Stimulated activated CD8-positive, alpha-beta memory T cell treated with anti-CD3 and anti-CD28 coated beads, Interleukin-2, amount 100 ng/mL, for 48 hours (primary cell): ENCODE measurements around the gene ICAM1.
A peak's percentile ranks its signal among the peaks of the same experiment; 100 is the strongest.
"Not testable (repeated sequence)": the region's sequence is repeated elsewhere in the genome, so short reads cannot be mapped to it uniquely, and the experiment has no call there.

Experiments used
- DNase-seq, 2 donors: peaks; one replicate each; pipeline ENCODE4 v3.0.0-alpha.2; 2020; ENCODE audit warnings: low read depth in 2 of 2

ICAM1 gene

DNA sequence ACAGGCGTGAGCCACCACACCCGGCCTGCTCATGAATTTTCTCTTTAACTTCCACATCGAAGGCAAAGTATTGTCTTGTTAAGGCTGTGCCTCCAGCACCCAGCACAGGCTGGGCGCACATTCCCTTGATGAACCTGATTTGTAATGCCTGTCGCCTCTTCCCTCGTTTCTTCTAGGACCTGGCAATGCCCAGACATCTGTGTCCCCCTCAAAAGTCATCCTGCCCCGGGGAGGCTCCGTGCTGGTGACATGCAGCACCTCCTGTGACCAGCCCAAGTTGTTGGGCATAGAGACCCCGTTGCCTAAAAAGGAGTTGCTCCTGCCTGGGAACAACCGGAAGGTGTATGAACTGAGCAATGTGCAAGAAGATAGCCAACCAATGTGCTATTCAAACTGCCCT lies 3.7 kb downstream of the ICAM1 start:
- DNase-seq, result no peak

DNA sequence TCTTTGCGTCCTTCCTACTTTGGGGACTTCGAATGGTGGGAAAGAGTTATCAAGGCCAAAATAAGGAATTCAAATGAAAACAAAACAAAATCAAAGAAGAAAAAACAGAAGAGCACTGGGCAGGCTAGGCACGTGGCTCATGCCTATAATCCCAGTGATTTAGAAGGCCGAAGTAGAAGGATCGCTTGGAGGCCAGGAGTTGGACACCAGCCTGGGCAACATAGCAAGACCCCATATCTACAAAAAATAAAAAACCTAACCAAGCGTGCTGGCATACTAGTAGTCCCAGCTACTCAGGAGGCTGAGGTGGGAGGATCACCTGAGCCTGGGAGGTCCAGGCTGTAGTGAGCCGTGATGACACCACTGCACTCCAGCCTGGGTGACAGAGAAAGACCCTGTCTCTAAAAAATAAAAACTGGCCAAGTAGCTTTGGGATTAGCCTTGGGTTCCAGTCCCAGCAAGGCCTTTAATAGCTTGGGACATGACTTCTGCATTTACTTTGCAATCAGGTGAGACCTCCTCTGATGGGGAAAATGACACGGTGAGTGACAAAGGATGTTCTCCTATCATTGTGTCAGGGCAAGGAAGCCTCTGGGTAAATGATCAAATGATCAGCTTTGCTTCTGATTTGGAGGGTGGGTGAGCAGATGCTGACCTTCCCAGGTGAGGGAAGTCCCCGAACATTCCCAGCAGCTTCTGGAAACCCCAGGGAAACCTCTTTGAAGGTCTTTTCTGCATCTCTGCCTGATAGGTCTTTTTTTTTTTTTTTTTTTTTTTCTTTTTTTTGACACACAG lies 7.1 kb downstream of the ICAM1 start:
- DNase-seq, result no peak

DNA sequence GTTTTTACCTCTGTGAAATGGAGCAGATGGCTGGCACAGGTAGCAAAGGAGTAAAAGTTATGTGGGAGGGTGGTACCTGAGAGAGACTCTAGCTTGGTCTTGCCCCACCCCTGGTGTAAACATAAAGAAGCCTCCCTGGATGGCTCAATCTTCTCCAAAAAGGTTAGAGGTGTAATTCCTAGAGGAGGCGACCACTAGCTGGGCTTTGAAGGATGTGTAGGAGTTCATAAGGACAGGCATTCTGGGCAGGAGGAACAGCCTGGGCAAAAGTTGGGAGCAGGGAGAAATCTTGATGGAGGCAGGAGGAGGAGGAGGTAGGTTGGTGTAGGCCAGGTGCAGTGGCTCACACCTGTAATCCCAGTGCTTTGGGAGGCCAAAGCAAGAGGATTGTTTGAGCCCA lies 8.0 kb downstream of the ICAM1 start:
- DNase-seq, result no peak

DNA sequence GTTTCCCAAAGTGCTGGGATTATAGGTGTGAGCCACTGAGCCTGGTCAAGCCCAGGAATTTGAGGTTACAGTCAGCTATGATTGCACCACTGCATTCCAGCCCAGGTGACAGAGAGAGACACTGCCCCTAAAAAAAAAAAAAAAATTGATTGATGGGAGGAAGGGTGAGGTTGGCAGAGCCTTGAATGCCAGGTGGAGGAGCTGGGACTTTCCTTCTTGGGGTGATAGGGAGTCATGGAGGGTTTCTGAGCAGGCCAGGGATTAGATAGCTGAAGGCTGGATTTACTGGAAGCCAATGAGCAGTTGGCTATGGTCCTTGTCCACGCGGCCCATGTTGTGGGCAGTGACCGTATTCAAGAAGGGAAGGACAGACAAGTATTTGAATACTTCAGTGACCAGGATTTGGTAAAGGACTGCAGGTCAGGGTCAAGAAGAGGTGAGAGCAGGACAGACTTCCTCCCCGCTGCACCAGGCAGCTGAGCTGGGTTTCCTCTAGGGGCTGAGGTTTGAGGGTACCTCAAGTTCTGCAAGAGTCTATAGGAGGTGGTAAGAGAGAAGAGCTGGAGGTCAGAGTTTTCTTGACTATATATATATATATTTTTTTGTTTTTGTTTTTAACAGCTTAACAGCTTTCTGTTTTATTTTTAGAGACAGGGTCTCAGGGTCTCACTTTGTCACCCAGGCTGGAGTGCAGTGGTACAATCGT lies 9.0 kb downstream of the ICAM1 start:
- no peak for DNase-seq

DNA sequence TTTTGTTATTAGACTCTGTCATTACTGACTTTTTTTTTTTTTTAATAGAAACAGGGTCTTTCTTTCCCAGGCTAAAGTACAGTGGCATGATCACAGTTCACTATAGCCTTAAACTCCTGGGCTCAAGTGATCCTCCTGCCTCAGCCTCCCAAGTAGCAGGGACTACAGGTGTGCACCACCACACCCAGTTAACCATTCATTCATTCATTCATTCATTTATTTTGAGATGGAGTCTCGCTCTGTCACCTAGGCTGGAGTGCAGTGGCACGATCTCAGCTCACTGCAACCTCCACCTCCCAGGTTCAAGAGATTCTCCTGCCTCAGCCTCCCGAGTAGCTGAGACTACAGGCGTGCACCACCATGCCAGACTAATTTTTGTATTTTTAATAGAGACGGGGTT lies 11.1 kb downstream of the ICAM1 start:
- DNase-seq, result not testable (repeated sequence)

DNA sequence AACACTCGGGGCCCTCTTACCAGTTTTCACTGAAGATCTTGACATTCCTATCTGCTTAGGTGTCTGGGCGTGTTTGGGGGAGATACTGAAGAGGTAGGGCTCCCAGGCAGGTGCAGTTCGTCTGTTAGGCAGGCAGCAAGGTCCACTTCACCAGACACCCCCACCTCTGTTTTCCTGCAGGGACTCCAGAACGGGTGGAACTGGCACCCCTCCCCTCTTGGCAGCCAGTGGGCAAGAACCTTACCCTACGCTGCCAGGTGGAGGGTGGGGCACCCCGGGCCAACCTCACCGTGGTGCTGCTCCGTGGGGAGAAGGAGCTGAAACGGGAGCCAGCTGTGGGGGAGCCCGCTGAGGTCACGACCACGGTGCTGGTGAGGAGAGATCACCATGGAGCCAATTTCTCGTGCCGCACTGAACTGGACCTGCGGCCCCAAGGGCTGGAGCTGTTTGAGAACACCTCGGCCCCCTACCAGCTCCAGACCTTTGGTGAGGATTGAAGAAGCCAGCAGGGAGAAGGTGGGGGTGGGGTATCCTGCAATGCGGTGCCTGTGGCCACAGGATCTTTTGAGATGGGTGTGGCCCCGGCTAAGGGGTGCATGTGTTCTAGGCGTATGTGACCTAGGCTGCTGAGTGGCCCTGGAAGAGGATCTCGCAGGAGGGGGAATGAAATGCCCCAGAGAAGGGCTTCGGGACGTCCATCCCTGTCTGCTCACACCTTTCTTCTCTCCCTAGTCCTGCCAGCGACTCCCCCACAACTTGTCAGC lies 12.6 kb downstream of the ICAM1 start:
- no peak for DNase-seq

DNA sequence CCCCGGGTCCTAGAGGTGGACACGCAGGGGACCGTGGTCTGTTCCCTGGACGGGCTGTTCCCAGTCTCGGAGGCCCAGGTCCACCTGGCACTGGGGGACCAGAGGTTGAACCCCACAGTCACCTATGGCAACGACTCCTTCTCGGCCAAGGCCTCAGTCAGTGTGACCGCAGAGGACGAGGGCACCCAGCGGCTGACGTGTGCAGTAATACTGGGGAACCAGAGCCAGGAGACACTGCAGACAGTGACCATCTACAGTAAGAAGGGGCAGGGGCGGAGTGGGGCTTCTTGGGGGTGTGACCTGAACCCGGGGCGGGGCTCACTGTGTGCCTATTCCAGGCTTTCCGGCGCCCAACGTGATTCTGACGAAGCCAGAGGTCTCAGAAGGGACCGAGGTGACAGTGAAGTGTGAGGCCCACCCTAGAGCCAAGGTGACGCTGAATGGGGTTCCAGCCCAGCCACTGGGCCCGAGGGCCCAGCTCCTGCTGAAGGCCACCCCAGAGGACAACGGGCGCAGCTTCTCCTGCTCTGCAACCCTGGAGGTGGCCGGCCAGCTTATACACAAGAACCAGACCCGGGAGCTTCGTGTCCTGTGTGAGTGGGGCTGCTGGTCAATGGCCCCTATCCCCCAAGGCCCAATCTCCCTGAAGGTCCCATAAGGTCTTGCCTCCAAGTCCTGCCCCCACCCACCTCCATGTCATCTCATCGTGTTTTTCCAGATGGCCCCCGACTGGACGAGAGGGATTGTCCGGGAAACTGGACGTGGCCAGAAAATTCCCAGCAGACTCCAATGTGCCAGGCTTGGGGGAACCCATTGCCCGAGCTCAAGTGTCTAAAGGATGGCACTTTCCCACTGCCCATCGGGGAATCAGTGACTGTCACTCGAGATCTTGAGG lies 13.4 kb downstream of the ICAM1 start:
- no peak for DNase-seq

DNA sequence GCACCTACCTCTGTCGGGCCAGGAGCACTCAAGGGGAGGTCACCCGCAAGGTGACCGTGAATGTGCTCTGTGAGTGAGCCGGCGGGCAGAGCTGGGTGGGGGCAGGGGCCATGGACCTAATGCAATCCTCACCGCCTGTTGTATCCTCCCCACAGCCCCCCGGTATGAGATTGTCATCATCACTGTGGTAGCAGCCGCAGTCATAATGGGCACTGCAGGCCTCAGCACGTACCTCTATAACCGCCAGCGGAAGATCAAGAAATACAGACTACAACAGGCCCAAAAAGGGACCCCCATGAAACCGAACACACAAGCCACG lies 14.0 kb downstream of the ICAM1 start:
- no peak for DNase-seq

DNA sequence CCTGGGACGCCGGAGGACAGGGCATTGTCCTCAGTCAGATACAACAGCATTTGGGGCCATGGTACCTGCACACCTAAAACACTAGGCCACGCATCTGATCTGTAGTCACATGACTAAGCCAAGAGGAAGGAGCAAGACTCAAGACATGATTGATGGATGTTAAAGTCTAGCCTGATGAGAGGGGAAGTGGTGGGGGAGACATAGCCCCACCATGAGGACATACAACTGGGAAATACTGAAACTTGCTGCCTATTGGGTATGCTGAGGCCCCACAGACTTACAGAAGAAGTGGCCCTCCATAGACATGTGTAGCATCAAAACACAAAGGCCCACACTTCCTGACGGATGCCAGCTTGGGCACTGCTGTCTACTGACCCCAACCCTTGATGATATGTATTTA lies 14.5 kb downstream of the ICAM1 start:
- no peak for DNase-seq

DNA sequence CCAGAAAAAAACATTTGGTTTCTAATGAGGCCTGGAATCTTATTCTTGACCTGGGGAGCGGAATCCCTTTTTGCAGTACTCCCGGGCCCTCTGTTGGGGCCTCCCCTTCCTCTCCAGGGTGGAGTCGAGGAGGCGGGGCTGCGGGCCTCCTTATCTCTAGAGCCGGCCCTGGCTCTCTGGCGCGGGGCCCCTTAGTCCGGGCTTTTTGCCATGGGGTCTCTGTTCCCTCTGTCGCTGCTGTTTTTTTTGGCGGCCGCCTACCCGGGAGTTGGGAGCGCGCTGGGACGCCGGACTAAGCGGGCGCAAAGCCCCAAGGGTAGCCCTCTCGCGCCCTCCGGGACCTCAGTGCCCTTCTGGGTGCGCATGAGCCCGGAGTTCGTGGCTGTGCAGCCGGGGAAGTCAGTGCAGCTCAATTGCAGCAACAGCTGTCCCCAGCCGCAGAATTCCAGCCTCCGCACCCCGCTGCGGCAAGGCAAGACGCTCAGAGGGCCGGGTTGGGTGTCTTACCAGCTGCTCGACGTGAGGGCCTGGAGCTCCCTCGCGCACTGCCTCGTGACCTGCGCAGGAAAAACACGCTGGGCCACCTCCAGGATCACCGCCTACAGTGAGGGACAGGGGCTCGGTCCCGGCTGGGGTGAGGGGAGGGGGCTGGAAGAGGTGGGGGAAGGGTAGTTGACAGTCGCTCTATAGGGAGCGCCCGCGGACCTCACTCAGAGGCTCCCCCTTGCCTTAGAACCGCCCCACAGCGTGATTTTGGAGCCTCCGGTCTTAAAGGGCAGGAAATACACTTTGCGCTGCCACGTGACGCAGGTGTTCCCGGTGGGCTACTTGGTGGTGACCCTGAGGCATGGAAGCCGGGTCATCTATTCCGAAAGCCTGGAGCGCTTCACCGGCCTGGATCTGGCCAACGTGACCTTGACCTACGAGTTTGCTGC lies 16.1 kb downstream of the ICAM1 start, which contains the start of gene ICAM4:
TSS of gene ICAM4 (plus strand) at position 153 of the 935 bp plus-strand sequence. CDS start at position 211, 58 bp downstream.
- no peak for DNase-seq

DNA sequence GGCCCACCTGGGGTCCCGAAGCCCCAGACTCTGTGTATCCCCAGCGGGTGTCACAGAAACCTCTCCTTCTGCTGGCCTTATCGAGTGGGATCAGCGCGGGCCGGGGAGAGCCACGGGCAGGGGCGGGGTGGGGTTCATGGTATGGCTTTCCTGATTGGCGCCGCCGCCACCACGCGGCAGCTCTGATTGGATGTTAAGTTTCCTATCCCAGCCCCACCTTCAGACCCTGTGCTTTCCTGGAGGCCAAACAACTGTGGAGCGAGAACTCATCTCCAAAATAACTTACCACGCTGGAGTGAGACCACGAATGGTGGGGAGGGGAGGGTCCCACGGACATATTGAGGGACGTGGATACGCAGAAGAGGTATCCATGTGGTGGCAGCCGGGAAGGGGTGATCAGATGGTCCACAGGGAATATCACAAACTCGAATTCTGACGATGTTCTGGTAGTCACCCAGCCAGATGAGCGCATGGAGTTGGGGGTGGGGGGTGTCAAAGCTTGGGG lies 17.8 kb downstream of the ICAM1 start:
- no peak for DNase-seq

DNA sequence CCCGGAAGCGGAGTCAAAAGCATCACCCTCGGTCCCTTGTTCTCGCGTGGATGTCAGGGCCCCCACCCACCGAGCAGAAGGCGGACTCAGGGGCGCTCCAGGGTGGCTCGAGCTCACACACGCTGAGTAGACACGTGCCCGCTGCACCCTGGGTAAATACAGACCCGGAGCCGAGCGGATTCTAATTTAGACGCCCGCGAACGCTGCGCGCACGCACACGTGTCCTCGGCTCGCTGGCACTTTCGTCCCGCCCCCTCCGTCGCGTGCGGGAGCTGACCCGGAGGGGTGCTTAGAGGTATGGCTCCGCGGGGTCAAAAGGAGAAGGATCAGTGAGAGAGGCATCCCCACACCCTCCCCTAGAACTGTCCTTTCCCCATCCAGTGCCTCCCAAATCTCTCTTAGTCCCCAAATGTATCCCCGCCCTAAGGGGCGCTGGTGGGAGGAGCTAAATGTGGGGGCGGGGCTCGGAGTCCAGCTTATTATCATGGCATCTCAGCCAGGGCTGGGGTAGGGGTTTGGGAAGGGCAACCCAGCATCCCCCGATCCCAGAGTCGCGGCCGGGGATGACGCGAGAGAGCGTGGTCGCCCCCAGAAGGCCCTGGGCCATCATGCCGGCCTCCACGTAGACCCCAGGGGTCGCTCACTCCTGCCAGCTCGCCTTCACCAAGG lies 18.4 kb downstream of the ICAM1 start:
- peak; percentile 48 to 67 for DNase-seq

DNA sequence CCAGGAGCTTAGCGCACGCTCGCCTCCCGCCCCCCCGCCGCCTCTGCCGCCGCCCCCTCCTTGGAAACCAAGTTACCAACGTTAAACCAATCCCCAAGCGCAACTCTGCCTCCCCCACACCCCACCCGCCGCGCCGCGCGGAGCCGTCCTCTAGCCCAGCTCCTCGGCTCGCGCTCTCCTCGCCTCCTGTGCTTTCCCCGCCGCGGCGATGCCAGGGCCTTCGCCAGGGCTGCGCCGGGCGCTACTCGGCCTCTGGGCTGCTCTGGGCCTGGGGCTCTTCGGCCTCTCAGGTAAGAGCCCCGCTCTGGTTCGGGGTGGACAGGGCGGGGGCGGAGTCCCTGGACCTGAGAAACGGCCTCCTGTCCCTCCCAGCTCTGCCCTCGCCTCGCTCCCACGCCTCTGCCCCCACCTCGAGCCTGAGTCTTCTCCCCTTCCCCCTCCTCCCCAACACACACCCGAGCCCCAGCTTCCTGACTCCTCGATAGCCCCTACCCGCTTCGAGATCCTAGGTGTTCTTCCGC lies 19.0 kb downstream of the ICAM1 start, which contains the start of gene ICAM5:
TSS of gene ICAM5 (plus strand) at position 117 of the 521 bp plus-strand sequence. CDS start at position 209, 92 bp downstream.
- DNase-seq, result no peak

DNA sequence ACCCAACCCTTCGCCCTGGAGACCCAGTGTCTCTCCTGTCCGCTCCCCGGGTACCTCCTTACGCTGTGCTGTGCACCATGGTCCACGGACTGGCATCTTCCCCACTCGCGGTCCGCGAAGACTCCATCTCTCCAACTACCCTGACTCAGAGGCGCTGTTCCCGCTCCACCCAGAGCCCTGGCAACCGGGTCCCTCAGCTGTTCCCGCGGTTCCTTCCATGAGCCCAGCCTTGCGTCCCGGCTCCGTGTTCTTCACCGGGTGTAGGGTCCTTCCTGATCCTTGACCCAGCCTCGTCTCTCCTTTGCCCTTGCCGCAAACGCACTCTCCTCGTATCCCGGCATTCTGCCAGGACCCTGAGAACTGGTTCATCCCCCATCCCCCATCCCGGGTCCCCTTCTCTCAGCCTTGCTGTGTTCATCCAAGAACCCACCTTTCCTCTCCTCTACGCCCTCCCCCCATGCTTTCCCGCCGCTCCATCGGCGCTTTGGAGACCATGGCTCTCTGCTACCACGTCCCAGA lies 19.5 kb downstream of the ICAM1 start:
- DNase-seq, result no peak

DNA sequence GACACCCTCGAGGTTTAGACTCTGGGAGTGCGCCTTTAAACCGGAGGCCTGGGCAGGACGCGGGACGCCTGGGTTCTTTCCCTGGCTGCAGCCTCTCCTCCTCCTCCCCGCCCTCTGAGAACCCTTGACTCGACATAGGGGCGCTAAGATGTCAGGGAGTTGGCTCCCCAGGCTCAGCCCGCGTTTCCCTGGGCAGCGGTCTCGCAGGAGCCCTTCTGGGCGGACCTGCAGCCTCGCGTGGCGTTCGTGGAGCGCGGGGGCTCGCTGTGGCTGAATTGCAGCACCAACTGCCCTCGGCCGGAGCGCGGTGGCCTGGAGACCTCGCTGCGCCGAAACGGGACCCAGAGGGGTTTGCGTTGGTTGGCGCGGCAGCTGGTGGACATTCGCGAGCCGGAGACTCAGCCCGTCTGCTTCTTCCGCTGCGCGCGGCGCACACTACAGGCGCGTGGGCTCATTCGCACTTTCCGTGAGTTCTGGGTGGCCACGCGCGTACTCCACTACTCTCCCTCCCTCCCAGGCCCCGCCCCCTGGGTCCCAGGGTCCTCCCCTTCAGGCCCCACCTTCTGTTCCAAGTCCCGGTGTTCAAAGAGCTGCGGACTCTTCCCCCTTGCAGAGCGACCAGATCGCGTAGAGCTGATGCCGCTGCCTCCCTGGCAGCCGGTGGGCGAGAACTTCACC lies 20.1 kb downstream of the ICAM1 start:
- DNase-seq, result peak; percentile 42 to 56

DNA sequence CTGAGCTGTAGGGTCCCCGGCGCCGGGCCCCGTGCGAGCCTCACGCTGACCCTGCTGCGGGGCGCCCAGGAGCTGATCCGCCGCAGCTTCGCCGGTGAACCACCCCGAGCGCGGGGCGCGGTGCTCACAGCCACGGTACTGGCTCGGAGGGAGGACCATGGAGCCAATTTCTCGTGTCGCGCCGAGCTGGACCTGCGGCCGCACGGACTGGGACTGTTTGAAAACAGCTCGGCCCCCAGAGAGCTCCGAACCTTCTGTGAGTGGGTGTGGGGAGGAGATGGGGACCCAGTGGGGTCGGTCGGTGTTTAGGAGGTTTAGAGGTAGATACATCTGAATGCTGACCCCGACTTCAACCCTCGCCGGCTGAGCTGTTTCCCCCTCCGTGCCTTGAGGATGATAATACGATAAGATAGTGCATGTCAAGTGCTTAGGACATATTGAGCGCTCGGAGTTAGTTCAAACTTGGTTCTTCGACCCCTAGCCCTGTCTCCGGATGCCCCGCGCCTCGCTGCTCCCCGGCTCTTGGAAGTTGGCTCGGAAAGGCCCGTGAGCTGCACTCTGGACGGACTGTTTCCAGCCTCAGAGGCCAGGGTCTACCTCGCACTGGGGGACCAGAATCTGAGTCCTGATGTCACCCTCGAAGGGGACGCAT lies 20.8 kb downstream of the ICAM1 start:
- DNase-seq, result no peak

DNA sequence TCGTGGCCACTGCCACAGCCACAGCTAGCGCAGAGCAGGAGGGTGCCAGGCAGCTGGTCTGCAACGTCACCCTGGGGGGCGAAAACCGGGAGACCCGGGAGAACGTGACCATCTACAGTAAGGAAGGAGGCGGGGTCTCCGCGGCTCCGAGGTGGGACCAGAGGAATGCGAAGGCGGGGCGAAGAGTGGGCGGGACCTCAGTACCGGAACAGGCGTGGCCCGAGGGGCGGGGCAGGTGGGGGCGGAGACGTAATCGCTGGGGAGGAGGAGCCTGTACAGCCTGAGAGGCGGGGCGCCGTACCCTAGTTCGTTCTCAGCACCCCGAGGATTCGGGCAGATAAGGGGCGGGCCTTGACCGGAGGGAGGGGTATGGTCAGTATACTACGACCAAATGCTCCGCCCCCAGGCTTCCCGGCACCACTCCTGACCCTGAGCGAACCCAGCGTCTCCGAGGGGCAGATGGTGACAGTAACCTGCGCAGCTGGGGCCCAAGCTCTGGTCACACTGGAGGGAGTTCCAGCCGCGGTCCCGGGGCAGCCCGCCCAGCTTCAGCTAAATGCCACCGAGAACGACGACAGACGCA lies 21.4 kb downstream of the ICAM1 start:
- DNase-seq, result peak; percentile 67 to 84
